ENCODE measurements around the gene STK38L. TPM values are rescaled to one million over a fixed set of nuclear protein-coding genes. Genes with fewer than 3 reads are reported as not detected.

STK38L gene
- polyA plus RNA-seq, 1 donor (not counting 4 experiments of a cell fraction or from before 2014, with no cell fraction given): 25.4 TPM

DNA sequence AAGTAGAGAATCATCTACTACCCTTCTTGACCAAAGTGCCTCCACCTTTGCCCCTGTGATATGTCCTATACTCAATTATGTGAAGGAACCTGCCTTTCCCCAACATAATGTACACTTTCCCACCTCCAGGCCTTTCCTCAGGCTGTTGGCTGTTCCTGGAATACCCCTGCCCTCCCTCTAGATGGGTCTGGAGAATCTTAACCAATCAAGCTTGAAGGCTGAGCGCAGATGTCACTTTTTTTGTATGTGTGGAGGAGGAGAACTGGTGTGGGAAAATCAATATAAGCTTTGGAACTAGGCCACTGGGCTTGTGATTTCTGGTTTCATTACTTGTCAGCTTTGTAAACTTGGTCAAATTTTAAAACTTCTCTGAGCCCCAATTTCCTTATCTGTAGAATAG is 93.3 kb downstream of the STK38L start:
- no peak for FAIRE-seq
- Histone ChIP-seq H3K27me3 (ENCODE audit: control insufficient read depth, extremely low read depth, insufficient read depth, low read length) (no peaks in the 10 kb centered on the region), H3K9me1 (ENCODE audit: control insufficient read depth, extremely low read depth, insufficient read depth, low read length) (no peaks in the 10 kb centered on the region), H3K4me2 (ENCODE audit: control insufficient read depth, extremely low read depth, insufficient read depth, low read depth, low read length) (peak overlapping the region; percentile 13), H3K9me3 (ENCODE audit: control insufficient read depth, low read depth, low read length) (no peaks in the 10 kb centered on the region), H3K79me2 (ENCODE audit: control insufficient read depth, insufficient read depth, low read length) (peaks cover 88% of the 10 kb centered on the region), H4K20me1 (ENCODE audit: control insufficient read depth, extremely low read depth, insufficient read depth, low read length) (no peaks in the 10 kb centered on the region), H3K27ac (ENCODE audit: control insufficient read depth, insufficient read depth, low read length) (peak overlapping the region; percentile 97), H2AFZ (ENCODE audit: control insufficient read depth, low read length) (no peak overlapping the region), H3K36me3 (ENCODE audit: control insufficient read depth in 2 of 2, extremely low read depth in 1 of 2, insufficient read depth in 2 of 2, low read length in 2 of 2) (peaks cover 0 to 1% of the 10 kb centered on the region in 2 experiments), H3K4me1 (ENCODE audit: control insufficient read depth, extremely low read depth, insufficient read depth, low read length) (peaks cover 69% of the 10 kb centered on the region), H3K9ac (ENCODE audit: control insufficient read depth, extremely low read depth, insufficient read depth, low read length) (no peak overlapping the region), H3K4me3 (ENCODE audit: control insufficient read depth in 2 of 3, extremely low read depth in 1 of 3, insufficient read depth in 2 of 3, low read depth in 1 of 3, low read length in 3 of 3) (no peak overlapping the region)
- no peak for DNase-seq (ENCODE audit: low read depth, low spot score)
- dilution Hi-C loops (cut with MboI; ENCODE audit: extremely low pct_ligation_motif_present, low sequenced_read_pairs): no loop called here
- TF ChIP-seq, protein P1, sequence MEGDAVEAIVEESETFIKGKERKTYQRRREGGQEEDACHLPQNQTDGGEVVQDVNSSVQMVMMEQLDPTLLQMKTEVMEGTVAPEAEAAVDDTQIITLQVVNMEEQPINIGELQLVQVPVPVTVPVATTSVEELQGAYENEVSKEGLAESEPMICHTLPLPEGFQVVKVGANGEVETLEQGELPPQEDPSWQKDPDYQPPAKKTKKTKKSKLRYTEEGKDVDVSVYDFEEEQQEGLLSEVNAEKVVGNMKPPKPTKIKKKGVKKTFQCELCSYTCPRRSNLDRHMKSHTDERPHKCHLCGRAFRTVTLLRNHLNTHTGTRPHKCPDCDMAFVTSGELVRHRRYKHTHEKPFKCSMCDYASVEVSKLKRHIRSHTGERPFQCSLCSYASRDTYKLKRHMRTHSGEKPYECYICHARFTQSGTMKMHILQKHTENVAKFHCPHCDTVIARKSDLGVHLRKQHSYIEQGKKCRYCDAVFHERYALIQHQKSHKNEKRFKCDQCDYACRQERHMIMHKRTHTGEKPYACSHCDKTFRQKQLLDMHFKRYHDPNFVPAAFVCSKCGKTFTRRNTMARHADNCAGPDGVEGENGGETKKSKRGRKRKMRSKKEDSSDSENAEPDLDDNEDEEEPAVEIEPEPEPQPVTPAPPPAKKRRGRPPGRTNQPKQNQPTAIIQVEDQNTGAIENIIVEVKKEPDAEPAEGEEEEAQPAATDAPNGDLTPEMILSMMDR (optimal IDR thresholded peaks at IDR 0.05 in 1 of 3, IDR thresholded peaks at IDR 0.05 in 1 of 3, conservative IDR thresholded peaks at IDR 0.05 in 1 of 3; ENCODE audit: extremely low read depth in 1 of 3, insufficient read depth in 2 of 3, low read length in 3 of 3): no peak
- no peak for TF ChIP-seq EZH2 (IDR thresholded peaks at IDR 0.05; ENCODE audit: low read length)

DNA sequence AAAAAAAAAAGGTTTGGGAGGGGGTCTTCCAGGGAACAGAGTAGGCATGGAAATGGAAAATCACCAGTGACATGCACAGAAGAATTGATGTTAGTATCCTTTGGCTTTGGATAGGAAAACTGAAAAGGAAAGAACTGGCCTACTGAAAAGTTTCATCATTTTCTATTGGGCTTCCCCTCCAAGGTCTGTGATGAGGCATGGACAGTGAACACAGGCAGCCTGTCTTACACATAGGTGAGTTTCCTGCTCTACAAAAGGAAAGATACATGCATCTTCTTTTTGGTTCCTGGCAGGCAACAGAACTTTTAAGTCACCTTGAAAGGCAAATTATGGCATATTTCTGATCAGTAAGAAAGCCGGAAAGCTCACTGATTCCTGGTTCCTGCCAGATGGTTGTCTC is 94.4 kb downstream of the STK38L start:
- Histone ChIP-seq H3K79me2 (ENCODE audit: control insufficient read depth, insufficient read depth, low read length) (peaks cover 83% of the 10 kb centered on the region), H2AFZ (ENCODE audit: control insufficient read depth, low read length) (no peak overlapping the region), H3K27ac (ENCODE audit: control insufficient read depth, insufficient read depth, low read length) (peak overlapping the region; percentile 97), H3K36me3 (ENCODE audit: control insufficient read depth in 2 of 2, extremely low read depth in 1 of 2, insufficient read depth in 2 of 2, low read length in 2 of 2) (peaks cover 0 to 1% of the 10 kb centered on the region in 2 experiments), H3K4me2 (ENCODE audit: control insufficient read depth, extremely low read depth, insufficient read depth, low read depth, low read length) (no peak overlapping the region), H3K9me1 (ENCODE audit: control insufficient read depth, extremely low read depth, insufficient read depth, low read length) (no peaks in the 10 kb centered on the region), H3K4me3 (ENCODE audit: control insufficient read depth in 2 of 3, extremely low read depth in 1 of 3, insufficient read depth in 2 of 3, low read depth in 1 of 3, low read length in 3 of 3) (no peak overlapping the region), H3K9me3 (ENCODE audit: control insufficient read depth, low read depth, low read length) (no peaks in the 10 kb centered on the region), H3K4me1 (ENCODE audit: control insufficient read depth, extremely low read depth, insufficient read depth, low read length) (peaks cover 78% of the 10 kb centered on the region), H4K20me1 (ENCODE audit: control insufficient read depth, extremely low read depth, insufficient read depth, low read length) (no peaks in the 10 kb centered on the region), H3K9ac (ENCODE audit: control insufficient read depth, extremely low read depth, insufficient read depth, low read length) (no peak overlapping the region), H3K27me3 (ENCODE audit: control insufficient read depth, extremely low read depth, insufficient read depth, low read length) (no peaks in the 10 kb centered on the region)
- TF ChIP-seq, protein P1 (optimal IDR thresholded peaks at IDR 0.05 in 1 of 3, IDR thresholded peaks at IDR 0.05 in 1 of 3, conservative IDR thresholded peaks at IDR 0.05 in 1 of 3; ENCODE audit: extremely low read depth in 1 of 3, insufficient read depth in 2 of 3, low read length in 3 of 3): no peak
- TF ChIP-seq EZH2 (IDR thresholded peaks at IDR 0.05; ENCODE audit: low read length): no peak
- dilution Hi-C loops (cut with MboI; ENCODE audit: extremely low pct_ligation_motif_present, low sequenced_read_pairs): no loop called here
- DNase-seq (ENCODE audit: low read depth, low spot score) (no peak), FAIRE-seq (peak; percentile 76)
